ENCODE measurements around the gene CCNL2.

DNA sequence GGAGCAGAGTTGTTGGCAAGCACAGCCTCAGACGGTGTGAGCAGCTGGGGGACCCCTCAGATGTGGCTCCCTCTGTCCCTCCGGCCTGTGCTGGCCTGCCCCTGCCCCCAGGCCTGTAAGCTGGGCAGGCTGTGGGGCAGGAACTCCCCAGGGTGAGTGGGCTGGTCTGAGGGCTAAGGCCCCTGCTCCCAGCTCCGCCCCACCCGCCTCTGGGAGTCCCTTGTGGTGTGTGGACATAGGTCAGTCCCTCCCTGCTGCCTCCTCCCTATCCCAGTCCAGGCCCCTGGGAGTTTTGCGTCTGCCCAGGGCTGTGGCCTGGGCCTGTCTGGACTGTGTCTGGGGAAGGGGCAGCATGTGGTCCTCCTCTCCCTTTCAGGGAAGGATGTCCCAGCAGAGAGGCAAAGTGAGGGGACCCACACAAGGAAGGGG is 32.7 kb upstream of the CCNL2 start:
- TF ChIP-seq, protein P1, sequence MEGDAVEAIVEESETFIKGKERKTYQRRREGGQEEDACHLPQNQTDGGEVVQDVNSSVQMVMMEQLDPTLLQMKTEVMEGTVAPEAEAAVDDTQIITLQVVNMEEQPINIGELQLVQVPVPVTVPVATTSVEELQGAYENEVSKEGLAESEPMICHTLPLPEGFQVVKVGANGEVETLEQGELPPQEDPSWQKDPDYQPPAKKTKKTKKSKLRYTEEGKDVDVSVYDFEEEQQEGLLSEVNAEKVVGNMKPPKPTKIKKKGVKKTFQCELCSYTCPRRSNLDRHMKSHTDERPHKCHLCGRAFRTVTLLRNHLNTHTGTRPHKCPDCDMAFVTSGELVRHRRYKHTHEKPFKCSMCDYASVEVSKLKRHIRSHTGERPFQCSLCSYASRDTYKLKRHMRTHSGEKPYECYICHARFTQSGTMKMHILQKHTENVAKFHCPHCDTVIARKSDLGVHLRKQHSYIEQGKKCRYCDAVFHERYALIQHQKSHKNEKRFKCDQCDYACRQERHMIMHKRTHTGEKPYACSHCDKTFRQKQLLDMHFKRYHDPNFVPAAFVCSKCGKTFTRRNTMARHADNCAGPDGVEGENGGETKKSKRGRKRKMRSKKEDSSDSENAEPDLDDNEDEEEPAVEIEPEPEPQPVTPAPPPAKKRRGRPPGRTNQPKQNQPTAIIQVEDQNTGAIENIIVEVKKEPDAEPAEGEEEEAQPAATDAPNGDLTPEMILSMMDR (tag by site-specific recombination; IDR thresholded peaks at IDR 0.05), result no peak
- no peak for TF ChIP-seq ZNF701 (tag by site-specific recombination; IDR thresholded peaks at IDR 0.05)
- TF ChIP-seq ZNF121 (tag by site-specific recombination; IDR thresholded peaks at IDR 0.05), result no peak
- no peak for TF ChIP-seq ZFP69B (tag by site-specific recombination; IDR thresholded peaks at IDR 0.05)
- TF ChIP-seq ZNF292 (tag by site-specific recombination; IDR thresholded peaks at IDR 0.05; ENCODE audit: borderline replicate concordance, low read depth), result no peak
- no peak for TF ChIP-seq ZBTB17 (tag by site-specific recombination; IDR thresholded peaks at IDR 0.05)
- no peak for TF ChIP-seq ZSCAN16 (tag by site-specific recombination; IDR thresholded peaks at IDR 0.05)
- TF ChIP-seq ZFP37 (tag by site-specific recombination; IDR thresholded peaks at IDR 0.05), result no peak
- no peak for TF ChIP-seq MEIS1 (CRISPR knock-in tag; IDR thresholded peaks at IDR 0.05; ENCODE audit: borderline replicate concordance)
- TF ChIP-seq, protein P2, sequence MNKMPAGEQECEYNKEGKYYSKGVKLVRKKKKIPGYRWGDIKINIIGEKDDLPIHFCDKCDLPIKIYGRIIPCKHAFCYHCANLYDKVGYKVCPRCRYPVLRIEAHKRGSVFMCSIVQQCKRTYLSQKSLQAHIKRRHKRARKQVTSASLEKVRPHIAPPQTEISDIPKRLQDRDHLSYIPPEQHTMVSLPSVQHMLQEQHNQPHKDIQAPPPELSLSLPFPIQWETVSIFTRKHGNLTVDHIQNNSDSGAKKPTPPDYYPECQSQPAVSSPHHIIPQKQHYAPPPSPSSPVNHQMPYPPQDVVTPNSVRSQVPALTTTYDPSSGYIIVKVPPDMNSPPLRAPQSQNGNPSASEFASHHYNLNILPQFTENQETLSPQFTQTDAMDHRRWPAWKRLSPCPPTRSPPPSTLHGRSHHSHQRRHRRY (tag by site-specific recombination; IDR thresholded peaks at IDR 0.05), result no peak
- TF ChIP-seq, protein P3, sequence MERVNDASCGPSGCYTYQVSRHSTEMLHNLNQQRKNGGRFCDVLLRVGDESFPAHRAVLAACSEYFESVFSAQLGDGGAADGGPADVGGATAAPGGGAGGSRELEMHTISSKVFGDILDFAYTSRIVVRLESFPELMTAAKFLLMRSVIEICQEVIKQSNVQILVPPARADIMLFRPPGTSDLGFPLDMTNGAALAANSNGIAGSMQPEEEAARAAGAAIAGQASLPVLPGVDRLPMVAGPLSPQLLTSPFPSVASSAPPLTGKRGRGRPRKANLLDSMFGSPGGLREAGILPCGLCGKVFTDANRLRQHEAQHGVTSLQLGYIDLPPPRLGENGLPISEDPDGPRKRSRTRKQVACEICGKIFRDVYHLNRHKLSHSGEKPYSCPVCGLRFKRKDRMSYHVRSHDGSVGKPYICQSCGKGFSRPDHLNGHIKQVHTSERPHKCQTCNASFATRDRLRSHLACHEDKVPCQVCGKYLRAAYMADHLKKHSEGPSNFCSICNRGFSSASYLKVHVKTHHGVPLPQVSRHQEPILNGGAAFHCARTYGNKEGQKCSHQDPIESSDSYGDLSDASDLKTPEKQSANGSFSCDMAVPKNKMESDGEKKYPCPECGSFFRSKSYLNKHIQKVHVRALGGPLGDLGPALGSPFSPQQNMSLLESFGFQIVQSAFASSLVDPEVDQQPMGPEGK (tag by site-specific recombination; IDR thresholded peaks at IDR 0.05), result no peak
- TF ChIP-seq, protein P4, sequence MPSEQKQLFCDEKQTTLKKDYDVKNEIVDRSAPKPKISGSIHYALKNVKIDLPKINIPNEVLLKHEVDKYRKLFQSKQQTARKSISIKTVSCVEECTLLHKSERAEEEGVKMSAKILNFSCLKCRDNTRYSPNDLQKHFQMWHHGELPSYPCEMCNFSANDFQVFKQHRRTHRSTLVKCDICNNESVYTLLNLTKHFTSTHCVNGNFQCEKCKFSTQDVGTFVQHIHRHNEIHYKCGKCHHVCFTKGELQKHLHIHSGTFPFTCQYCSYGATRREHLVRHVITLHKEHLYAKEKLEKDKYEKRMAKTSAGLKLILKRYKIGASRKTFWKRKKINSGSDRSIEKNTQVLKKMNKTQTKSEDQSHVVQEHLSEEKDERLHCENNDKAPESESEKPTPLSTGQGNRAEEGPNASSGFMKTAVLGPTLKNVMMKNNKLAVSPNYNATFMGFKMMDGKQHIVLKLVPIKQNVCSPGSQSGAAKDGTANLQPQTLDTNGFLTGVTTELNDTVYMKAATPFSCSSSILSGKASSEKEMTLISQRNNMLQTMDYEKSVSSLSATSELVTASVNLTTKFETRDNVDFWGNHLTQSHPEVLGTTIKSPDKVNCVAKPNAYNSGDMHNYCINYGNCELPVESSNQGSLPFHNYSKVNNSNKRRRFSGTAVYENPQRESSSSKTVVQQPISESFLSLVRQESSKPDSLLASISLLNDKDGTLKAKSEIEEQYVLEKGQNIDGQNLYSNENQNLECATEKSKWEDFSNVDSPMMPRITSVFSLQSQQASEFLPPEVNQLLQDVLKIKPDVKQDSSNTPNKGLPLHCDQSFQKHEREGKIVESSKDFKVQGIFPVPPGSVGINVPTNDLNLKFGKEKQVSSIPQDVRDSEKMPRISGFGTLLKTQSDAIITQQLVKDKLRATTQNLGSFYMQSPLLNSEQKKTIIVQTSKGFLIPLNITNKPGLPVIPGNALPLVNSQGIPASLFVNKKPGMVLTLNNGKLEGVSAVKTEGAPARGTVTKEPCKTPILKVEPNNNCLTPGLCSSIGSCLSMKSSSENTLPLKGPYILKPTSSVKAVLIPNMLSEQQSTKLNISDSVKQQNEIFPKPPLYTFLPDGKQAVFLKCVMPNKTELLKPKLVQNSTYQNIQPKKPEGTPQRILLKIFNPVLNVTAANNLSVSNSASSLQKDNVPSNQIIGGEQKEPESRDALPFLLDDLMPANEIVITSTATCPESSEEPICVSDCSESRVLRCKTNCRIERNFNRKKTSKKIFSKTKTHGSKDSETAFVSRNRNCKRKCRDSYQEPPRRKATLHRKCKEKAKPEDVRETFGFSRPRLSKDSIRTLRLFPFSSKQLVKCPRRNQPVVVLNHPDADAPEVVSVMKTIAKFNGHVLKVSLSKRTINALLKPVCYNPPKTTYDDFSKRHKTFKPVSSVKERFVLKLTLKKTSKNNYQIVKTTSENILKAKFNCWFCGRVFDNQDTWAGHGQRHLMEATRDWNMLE (tag by site-specific recombination; conservative IDR thresholded peaks at IDR 0.05; ENCODE audit: low read depth), result no peak
- TF ChIP-seq ZBTB21 (tag by site-specific recombination; IDR thresholded peaks at IDR 0.05), result no peak
- TF ChIP-seq, protein P5, sequence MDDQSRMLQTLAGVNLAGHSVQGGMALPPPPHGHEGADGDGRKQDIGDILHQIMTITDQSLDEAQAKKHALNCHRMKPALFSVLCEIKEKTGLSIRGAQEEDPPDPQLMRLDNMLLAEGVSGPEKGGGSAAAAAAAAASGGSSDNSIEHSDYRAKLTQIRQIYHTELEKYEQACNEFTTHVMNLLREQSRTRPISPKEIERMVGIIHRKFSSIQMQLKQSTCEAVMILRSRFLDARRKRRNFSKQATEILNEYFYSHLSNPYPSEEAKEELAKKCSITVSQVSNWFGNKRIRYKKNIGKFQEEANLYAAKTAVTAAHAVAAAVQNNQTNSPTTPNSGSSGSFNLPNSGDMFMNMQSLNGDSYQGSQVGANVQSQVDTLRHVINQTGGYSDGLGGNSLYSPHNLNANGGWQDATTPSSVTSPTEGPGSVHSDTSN (CRISPR knock-in tag; IDR thresholded peaks at IDR 0.05), result no peak
